Dermis microvascular lymphatic vessel endothelial cell (primary cell): ENCODE measurements around the gene MESP2. TPM values are rescaled to one million over a fixed set of nuclear protein-coding genes. Genes with fewer than 3 reads are reported as not detected.
A peak's percentile ranks its signal among the peaks of the same experiment; 100 is the strongest.

Experiments used
- DNase-seq, 2 donors: peaks; one replicate each; pipeline versions ENCODE4 v3.0.0 to v3.0.0-alpha.2; 2010; ENCODE audit warnings: low read depth in 2 of 2
- total RNA-seq: library from RNA; depleted of rRNA; stranded (reverse); fragments of >200 nt; gene quantifications from 2 replicates; pipeline ENCODE4 v1.2.1, GENCODE V29; 2014

Gene MESP2
- total RNA-seq, 1 donor from 2014 or later, result not detected

DNA sequence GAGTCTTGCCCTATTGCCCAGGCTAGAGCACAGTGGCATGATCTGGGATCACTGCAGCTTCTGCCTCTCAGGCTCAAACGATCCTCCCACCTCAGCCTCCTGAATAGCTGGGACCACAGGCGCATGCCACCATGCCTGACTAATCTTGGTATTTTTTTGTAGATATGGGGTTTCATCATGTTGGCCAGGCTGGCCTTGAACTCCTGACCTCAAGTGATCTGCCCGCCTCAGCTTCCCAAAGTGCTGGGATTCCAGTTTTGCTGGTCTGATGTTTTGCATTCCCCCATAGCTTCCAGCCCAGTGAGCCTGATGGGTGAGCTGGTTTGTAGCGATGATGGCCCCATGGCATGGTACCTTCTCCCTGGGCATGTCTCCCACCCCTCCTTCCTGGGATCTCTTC is 20.4 kb upstream of the MESP2 start:
- no peak for DNase-seq

DNA sequence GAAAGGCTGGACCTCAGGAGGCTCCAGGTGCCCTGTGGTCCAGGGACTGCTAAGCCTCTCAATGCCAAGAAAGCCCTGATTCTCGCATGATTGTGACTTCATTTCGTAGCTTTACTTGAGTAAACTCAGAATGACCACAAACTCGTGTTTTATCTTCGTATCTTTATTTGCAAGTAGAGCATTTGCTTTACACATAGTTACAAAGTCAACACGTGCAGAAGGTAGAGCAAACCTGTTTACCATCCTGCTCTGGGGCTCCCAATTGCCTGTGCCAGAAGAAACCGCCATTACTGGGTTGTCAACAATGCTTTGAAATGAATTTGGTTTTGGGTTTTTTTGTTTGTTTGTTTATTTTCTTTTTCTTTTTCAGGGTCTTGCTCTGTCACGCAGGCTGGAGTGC is 19.2 kb upstream of the MESP2 start:
- no peak for DNase-seq

DNA sequence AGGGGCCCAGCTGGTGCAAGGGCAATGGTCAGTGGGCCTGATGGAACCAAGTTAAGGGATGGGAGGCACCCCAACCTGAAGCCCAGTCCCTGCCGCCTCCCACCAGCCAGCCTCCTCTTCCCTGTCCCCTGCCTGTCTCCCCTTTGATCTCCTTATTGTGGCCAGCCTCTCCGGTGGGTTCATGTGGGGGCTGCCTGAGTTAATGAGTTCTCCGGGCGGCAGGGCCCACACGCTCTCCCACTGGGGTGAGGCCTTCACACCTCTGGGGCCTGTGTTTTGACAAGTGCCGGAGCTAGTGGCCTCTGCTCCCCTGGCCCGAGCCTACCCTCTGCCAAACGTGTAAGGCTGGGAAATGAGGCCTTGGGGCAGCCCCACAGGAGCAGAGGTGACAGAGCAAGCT is 17.8 kb upstream of the MESP2 start:
- DNase-seq, result no peak

DNA sequence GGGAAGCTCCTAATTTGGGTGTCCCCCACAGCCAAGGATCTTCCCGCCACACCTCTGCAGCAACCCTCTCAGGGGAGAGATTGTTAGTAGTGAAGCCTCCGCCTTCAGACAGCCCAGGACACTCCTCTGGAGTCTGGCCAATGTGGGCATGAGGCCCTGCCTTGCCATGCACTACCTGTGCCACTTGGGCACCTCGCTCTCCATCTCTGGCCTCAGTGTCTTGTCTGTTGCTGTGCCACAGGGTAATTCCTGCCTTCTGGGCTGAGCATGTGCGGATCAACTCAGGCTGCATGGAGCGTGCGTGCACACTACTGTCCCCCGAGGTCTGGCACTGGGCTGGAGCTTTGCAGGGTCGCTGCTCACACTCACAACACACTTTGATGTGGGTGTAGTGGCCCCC is 17.2 kb upstream of the MESP2 start:
- no peak for DNase-seq

DNA sequence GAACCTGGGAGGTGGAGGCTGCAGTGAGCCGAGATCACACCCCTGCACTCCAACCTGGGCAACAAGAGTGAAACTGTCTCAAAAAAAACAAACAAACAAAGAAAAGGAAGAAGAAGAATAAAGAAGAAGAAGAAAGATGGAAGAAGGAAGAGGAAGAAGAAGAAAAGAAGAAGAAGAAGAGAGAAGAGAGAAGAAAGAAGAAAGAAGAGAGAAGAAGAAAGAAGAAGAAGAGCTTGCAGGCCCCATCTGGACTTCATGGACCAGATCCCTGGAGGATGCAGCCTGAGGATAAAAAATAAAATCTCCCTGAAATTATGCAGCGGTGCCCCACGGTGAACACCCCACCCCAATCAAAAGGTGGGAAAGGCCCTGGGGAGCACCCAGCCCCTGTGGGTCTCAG is 16.3 kb upstream of the MESP2 start:
- DNase-seq, result no peak

- DNase-seq, result peak; percentile 30 to 66
Measured at GRCh38 chr15:89760303-89761008, 15.7 kb upstream of the MESP2 start.

DNA sequence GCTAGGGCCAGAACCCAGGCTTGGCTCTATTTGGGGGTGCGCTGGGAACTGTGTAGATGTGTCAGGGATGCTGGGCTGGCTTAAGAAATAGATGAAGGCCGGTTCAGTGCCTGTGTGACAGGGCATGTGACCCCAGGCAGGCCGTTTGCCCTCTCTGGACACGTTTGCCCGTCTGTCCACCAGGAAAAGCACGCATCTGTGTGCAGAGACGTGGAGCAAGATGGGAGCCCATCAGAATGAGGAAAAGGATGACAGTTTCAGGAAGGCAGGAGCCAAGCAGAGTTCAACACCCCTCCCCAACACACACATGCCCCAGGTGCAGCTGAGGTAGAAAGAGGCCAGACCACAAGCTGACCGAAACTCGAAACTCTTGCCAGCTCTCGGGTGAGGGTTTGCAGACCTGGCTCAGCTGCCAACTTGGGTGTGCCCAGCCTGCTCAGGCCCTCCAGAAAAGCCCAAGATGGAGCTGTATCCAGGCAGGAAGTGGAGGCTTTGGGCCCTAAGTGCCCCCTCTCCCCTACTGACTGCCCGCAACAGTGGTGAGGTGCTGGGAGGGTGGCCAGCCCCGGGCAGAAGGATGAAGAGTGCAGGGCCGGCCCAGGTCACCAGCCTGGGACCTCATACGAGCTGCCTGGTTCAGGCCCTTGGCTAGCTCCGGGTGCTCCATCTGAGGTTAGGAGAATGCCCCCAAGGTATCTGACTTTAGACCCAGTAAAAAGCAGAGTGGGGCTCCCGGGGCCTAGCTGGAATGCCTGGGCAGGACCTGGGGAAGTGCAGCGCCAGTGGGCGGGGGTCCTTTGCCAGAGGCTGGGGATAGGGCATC is 14.9 kb upstream of the MESP2 start:
- DNase-seq, result no peak

GRCh38 chr15:89761929-89762328 is 14.2 kb upstream of the MESP2 start:
- no peak for DNase-seq

DNA sequence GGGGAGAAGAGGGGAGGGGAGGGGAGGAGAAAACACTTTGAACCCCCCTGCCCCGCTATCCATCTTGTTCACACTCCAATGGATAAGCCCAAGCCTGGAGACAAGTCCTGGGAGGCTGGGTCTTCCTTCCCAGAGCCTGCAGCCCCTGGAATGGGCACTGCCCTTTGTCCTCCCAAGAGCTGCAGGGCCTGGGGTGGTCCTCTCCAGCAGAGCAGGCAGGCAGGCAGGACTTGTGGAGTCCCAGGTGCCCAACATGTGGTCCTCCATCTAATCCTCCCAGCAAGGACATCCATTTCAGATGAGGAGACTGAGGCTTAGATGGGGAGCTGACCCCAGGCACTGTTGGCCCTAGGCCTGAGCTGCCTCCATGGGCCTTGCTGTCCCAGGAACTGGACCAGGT is 10.4 kb upstream of the MESP2 start:
- DNase-seq, result no peak

DNA sequence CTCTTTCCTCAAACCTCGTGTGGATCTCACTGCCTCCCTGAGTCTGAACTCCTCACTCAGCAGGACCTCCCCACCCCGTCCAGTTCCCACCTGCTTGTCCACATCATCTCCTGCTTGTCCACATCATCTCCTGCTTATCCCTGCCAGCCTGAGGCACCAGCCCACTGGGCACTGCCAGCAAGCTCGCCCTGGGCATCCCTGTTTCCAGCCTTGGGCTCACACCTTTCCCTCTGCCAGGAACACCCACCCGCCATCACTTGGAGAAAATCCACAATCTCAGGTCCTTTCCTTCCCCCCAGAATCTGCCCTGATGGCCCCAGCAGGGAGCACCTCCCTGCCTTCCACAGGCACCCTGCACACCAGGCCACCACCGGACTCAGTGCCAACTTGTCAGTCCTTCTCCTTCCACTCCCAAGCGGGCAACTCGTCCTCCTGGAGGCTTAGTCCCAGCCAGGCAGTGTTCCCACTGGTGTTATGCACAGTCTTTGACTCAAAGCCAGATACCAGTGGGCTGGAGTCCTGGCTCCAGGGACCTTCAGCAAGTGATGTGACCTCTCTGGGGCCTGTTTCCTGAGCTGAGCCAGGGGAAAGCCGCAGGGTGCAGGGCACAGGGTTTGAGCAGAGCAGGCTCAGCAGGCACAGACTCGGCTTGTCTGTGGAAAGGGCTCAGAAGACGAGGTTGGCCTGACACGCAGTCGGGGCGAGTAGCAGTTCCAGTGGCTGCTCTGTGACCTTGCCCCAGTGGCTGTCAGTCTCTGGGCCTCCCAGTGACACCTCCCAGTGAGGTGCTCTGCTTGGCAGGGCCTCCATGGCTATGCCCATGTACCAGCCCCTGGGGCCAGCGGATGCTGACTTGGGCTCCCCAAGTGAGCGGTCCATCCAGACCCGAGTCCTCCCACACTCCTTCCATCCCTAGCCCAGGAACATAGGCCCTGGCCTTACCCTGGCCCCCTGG is 9.5 kb upstream of the MESP2 start:
- no peak for DNase-seq

DNA sequence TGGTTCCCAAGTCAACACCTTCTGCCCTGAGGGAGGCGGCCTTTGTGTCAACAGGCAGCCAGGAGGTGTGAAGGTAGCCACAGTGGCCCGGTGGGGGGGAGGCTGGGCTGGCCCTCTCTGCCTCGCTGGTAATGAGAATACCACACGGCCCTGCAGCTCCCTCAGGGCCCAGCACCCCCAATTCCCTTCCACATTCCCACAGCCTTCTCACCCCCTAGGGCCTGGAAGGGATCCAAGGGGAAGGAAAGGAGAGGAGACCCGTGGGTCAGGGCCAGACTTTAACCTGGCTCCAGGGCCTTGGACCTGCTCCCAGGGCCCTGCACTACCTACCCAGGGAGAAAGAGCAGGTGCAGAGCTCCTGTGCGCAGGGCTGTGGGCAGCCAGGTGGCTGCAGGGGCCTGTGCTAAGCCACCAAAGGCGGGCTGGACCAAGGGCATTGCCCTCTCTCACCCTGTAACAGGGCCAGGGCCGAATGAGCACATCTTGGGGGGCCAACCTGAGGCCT is 8.7 kb upstream of the MESP2 start:
- no peak for DNase-seq

GRCh38 chr15:89768071-89768500 is 8.0 kb upstream of the MESP2 start:
- DNase-seq, result no peak

DNA sequence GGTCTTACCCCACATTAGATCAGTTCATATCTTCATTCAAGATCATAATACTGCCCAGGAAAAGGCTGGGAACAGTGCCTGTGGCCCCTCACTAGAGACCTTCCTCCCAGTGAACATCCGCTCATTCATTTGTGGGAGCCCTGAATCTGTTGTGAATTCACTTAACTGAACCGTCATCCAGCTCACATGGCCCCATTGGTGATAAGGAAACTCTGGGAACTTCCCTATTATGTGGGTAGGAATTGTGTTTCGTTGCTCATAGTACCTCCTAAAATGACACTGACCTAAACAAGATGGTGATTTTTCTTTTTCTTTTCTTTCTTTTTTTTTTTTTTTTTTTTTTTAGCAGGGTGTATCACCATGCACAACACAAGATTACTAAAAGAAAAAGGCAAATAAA is 6.8 kb upstream of the MESP2 start:
- no peak for DNase-seq

GRCh38 chr15:89770041-89770440 is 6.1 kb upstream of the MESP2 start:
- DNase-seq, result no peak

- DNase-seq, result peak in 1 of 2 donors; percentile 27
Measured at GRCh38 chr15:89772932-89773583, 3.1 kb upstream of the MESP2 start.

DNA sequence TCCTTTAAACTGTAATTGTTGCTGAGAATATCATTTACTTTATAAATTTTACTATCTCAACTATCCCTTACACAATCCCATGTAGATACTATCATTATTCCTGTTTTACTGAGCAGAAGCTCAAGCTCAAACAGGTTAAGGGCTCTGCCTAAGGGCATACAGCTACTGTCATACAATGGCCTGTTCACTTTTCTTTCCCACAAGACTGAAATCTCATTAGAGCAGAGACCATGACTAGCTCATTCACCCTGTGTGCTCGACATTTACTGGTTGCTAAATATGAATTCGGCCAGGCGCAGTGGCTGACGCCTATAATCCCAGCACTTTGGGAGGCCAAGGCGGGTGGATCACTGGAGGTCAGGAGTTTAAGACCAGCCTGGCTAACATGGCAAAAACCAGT is 1.6 kb upstream of the MESP2 start:
- no peak for DNase-seq

DNA sequence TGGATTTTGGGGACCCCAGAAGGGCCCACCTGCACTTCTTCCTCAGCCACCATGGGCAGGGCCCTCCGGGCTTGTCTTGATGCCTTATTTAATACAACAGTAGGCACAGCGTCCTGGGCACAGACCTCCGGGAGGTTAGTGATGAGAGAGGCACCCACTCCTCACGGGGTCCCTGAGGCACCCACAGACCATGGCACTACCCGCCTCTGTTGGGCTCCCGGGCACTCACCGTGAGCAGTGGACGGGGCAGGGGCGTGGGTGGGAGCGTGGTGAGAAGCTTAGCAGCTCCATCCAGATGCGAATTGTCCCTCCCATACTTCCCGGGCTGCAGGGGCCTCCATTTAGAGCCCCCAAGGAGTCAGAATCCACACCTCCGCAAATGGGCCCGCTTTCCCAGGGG is 317 bp upstream of the MESP2 start:
- DNase-seq, result no peak

DNA sequence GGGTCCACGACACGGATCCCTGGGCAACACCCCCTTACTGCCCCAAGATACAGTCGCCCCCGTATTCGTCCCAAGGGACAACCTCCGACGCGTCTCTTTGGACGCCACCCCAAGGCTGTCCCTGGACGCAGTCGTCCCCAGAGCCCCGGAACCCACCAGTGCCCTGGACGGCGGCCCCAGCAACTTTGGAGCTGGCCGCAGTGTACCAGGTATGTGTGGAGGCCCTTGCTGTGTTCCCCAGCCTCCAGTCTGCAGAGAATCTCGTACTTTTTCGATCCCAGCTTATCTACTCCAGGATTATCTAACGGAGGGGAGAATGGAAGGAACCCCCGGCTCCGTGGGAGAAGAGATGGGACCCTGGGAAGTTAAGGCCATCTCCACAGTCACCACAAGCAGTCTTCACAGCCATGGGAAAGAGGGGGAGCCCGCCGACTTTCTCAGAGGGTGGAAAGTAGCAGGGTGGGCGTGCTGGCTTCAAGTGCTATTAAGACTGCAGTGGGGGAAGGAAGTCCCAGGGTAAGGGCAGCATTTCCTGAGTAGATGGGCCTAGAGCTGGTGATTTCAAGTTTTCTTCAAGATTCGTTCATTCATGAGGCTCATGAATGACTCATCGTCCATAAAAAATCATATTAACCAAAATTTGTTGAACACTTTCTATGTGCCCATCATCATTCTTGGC is 1.1 kb downstream of the MESP2 start:
- no peak for DNase-seq

DNA sequence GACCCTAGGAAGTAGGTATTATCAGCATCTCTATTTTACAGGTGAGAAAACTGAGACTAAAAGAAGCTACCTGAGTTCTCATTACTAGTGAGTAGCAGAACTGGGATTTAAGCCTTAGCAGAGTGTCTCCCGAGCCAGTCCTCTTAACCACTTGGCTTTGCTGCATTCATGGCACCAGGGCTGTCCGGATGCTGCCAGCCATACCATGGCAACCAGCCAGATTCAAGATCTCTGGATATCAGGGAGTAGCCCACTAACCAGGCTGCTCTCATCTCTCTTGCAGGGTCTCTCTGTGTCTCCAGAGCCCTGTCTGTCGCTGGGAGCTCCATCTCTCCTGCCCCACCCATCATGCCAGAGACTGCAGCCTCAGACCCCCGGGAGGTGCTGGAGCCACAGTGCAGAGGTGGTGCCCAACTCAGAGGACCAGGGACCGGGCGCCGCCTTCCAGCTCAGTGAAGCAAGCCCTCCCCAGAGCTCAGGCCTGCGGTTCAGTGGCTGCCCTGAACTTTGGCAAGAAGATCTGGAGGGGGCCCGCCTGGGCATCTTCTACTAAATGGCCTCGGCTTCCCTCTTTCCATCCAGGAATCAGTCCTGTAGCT is 1.7 kb downstream of the MESP2 start:
- DNase-seq, result no peak

- no peak for DNase-seq
Measured at GRCh38 chr15:89778861-89779260, 2.7 kb downstream of the MESP2 start.
